C4-2B (cell line): Measurements from ENCODE around the gene KRT1.

Experiments used
- ZFX ChIP-seq: fragments of 450-650 bp; IDR thresholded peaks from 2 replicates; pipeline ENCODE4 v1.6.1; 2017
- TF ChIP-seq, protein P1 (sequence below): fragments of 450-650 bp; conservative IDR thresholded peaks from 2 replicates; pipeline ENCODE4 v1.5.1; 2017; ENCODE audit warnings: mild to moderate bottlenecking

DNA sequence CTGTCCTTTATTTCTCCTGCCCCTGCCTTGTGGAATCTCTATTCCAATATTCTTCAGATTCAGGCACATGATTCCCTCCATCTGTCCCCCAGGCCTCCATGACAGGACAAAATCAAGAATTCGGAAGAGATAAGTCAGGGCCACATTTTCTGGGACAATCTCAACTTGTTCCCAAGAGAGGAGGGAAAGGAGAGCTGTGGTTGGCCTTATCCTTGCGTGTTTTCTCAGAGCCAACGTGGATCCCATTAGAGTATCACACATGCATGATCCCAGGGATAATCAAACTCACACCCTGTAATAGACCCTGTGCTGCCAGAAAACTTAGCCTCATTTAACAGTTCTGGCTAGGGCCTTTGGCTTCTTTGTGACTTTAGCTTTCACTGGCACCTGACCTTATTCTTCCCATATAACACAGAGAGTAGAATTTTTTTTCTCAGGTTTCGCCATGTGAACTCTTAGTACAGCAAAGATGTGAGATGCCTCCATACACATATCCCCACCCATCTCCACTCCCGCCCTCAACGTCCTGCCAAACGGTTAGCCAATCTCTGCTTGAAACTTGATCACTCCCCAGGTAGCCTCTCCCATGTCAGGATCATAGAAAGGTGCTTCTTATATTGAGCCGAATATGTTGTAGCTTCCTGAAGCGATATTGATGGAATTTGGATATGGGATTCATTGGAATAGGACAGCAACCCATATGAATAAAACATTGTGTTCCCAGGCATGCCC, 6.7 kb upstream of the KRT1 start:
- TF ChIP-seq, protein P1, sequence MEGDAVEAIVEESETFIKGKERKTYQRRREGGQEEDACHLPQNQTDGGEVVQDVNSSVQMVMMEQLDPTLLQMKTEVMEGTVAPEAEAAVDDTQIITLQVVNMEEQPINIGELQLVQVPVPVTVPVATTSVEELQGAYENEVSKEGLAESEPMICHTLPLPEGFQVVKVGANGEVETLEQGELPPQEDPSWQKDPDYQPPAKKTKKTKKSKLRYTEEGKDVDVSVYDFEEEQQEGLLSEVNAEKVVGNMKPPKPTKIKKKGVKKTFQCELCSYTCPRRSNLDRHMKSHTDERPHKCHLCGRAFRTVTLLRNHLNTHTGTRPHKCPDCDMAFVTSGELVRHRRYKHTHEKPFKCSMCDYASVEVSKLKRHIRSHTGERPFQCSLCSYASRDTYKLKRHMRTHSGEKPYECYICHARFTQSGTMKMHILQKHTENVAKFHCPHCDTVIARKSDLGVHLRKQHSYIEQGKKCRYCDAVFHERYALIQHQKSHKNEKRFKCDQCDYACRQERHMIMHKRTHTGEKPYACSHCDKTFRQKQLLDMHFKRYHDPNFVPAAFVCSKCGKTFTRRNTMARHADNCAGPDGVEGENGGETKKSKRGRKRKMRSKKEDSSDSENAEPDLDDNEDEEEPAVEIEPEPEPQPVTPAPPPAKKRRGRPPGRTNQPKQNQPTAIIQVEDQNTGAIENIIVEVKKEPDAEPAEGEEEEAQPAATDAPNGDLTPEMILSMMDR: no peak
- no peak for TF ChIP-seq ZFX
